Measurements from ENCODE around the gene SDK1.

DNA sequence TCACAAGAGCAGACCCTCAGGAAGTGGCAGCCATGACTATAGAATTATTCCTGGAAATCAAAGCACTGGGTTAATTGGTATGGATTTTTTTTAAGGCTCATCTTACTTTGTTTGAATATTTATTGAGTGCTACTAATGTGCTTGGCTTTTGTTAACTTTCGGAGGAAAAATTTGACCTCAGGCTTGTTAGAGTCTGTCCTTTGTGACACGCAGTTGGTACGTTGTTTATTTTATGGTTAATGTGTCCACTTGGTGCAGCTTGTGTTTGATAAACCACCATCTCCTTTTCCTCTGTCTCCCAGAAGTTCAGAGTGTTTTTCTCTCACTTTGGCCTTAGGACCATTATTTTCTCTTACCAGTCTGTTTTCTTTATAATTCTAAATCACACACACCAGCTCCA is 268.6 kb downstream of the SDK1 start:
- TF ChIP-seq, protein P1, sequence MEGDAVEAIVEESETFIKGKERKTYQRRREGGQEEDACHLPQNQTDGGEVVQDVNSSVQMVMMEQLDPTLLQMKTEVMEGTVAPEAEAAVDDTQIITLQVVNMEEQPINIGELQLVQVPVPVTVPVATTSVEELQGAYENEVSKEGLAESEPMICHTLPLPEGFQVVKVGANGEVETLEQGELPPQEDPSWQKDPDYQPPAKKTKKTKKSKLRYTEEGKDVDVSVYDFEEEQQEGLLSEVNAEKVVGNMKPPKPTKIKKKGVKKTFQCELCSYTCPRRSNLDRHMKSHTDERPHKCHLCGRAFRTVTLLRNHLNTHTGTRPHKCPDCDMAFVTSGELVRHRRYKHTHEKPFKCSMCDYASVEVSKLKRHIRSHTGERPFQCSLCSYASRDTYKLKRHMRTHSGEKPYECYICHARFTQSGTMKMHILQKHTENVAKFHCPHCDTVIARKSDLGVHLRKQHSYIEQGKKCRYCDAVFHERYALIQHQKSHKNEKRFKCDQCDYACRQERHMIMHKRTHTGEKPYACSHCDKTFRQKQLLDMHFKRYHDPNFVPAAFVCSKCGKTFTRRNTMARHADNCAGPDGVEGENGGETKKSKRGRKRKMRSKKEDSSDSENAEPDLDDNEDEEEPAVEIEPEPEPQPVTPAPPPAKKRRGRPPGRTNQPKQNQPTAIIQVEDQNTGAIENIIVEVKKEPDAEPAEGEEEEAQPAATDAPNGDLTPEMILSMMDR (conservative IDR thresholded peaks at IDR 0.05; ENCODE audit: low read length), result no peak
- no peak for TF ChIP-seq EZH2phosphoT487 (IDR thresholded peaks at IDR 0.05; ENCODE audit: borderline replicate concordance, low read depth, low read length)

Data from OCI-LY7 (cell line).